DMS79 treated with DMSO at 0.1 percent for 48 hours (cell line): ENCODE results near the gene AATK.

Source experiments
- DNase-seq: peaks from one replicate; lab custom pipeline; 2025; lab: John Stamatoyannopoulos, UW

Gene AATK

DNA sequence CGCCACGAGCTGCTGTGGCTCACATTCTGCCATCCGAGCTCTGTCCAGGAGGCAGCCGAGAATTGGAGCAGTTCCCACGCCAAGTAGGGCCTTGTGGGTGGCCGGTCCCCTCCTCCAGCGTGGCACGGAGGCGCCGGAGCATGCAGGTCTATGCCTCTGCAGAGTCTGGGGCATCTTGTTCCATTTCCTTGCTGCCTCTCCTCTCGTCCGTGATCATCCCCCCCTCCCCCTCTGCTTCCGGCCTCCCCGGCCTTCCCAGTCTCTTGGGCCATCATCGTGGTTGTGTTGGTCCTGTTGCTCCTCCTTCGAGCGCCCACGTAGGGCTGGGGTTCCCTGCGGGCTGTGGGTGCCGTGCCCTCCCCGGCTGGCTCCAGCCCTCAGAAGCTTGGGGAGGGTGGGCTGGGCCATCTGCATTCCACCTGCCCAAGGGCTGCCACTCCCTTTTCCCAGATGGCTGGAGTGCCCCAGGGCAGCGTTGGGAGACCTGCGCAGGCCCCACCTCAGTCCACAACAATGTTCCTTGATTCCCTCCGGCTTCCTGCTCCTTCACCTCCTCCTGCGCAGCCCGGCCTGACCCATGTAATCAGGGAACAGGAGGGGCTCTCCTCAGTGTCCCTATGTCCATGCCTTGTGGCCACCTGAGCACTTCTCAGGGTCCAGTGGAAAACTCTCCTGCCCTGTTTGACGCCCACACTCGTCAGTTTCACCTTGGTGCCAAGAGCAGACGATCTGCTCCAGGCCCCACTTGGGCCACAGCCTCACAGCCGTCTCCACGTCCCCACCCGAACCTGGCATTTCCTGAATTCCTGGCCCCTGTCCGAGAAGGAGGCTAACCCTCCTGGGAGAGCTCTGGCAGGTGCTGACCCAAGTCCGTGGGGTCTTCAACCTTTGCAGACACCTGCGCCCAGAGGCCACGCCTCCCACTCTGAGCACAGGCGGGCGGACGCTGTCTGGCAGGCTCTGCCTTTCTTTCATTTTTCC is 94.0 kb downstream of the AATK start:
- DNase-seq, result peak; percentile 0

- no peak for DNase-seq
Measured at GRCh38 chr17:81070541-81071246, 95.3 kb downstream of the AATK start.

GRCh38 chr17:81069135-81069645 is 96.8 kb downstream of the AATK start:
- no peak for DNase-seq

- DNase-seq, result no peak
Measured at GRCh38 chr17:81068411-81069134, 97.4 kb downstream of the AATK start.

- no peak for DNase-seq
Measured at GRCh38 chr17:81067391-81067811, 98.6 kb downstream of the AATK start.
